NCI-H1694 (cell line): ENCODE results near the gene HOXA11.
A peak's percentile ranks its signal among the peaks of the same experiment; 100 is the strongest.

ENCODE experiments used
- DNase-seq: peaks from one replicate; lab custom pipeline; 2025; lab: John Stamatoyannopoulos, UW

HOXA11 gene

GRCh38 chr7:27205325-27206280, 20.6 kb upstream of the HOXA11 start:
- DNase-seq, result no peak

- DNase-seq, result no peak
These were observed 19.9 kb upstream of the HOXA11 start for GRCh38 chr7:27204851-27205322.

GRCh38 chr7:27203964-27204594, 19.0 kb upstream of the HOXA11 start:
- no peak for DNase-seq

DNA sequence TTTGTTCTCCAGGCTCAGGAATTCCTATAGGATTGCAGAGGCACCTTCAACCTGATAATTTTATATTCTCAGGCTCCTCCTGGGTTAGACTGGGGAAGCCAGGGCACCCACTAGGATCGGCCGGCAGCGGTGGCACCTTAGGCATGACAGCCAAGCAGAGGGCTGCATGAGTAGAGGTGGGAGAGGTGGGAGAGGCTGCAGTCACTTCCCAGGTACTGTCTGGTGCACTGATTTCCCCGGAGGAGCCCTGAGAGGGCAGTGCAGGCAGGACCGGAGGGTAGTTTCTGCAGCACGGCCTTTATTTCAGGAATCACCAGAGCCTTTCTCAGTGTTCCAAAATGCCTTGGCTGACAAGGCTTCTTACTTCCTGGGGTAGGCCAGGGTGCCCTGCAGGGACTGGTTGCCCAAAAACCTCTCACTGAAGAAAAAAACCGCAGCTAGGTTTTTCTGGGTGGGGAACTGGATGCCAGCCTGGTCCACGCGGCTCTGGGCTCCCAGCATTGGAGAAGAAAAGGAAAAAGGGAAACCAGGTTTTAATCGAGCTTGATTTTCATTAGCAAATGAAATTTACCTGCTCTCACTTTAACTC, 18.4 kb upstream of the HOXA11 start:
- DNase-seq, result no peak

- DNase-seq, result no peak
These were observed 17.8 kb upstream of the HOXA11 start for GRCh38 chr7:27202862-27203134.

DNA sequence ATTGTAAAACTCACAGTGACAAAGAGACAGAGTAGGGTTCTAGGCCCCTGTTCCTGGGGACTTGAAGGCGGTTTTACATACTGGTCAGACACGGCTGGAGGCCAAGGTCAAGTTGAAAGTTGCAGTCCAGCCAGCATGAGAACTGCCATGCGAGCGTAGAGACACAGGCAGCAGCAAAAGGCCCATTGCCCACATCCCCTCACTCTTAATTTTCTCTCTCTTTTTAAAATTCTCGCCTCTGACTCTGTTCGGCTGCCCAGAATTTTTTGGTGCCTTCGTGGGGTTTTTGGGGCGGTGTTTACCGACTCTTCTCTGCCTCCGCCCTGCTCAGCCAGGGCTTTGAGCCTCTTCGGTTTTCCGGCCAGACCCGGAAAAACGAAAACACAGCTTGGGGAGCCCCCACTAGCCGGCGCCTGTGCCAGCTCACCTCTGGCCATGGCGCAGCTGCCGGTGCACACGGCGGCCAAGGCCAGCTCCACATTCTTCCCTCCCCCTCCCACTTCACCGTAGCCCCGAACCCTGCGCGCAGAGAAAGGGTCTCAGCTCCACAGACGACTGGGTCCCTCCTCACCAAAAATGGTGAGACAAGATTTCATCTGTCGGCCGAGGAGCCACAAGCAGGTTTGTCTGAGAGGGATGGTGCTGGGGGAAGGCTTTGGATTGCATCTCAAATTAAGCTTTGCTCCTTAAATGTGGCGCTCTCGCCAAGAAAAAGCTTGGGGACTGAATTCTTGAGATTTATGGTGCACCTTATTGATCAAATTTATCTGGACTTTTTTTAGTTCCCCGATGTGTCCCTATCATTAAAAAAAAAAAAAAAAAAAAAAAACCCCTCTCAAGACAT, 17.2 kb upstream of the HOXA11 start:
- DNase-seq, result no peak

DNA sequence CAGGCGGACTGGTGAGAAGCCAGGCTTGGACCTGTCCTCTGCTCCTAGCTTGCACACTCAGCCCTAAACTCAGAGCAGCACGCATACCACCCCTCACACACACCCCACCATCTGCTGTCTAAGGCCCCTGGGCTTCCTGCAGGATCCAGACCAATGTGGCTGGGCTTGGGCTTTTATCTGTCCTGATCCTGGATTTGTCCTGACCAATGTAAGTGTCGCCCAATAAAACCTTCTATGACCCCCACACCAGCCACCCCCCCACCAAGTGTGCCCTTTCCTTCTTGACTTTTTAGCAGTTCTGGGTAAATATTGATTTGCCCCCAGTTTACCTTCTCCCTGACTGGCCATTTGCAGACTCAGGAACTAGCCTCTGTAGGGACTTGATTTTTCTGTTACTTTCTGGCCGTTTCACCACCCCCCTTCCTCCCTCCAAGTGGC, 16.6 kb upstream of the HOXA11 start:
- no peak for DNase-seq

- no peak for DNase-seq
These were observed 15.9 kb upstream of the HOXA11 start for GRCh38 chr7:27200761-27201579.

DNA sequence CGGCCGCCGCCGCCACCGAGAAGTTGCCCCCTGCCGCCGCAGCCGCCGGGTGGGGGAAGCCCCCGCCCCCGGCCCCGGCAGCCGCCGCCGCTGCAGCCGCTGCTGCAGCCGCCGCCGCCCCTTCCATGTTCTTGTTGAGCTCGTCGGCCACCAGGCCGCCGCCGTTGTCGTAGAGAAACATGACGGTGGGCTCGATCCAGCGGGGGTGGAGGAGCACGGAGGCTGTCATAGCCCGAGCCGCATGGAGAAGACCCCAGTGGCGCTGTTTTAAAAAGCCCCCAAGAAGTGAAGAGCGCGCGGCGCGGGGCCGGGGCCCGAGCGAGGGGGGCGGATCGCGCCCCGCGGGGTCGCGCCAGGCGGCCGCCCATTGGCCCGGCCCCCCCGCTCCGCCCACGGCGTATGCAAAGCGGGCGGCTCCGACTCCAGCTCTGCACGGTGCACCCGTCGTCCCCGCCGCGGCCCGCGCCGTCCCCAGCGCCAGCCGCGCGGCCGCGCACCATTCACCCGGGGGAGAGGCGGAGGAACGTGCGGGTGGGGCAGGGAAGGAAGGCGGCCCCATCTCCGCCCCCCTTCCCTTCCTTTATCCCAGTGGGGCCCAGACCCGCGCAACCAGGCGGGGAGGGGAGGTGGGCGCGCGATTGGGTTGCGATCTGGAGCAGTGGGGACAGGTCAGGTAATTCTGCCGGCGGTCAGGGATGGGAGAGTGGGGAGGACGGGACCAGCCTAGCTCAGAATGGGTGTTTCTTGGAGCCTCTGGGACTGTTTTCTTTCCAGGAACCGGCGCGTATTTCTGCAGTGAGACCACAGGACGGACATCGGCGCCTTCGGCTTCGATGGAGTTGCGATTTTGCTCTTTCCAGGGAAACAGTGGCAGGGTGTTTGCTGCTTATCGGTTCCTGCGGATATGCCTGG, 15.1 kb upstream of the HOXA11 start, which contains the start of gene HOXA13:
TSS of gene HOXA13 (minus strand) at position 243 of the 912 bp plus-strand sequence. CDS start at position 229, 14 bp downstream.
- peak; percentile 42 for DNase-seq

GRCh38 chr7:27198871-27199801, 14.1 kb upstream of the HOXA11 start:
- no peak for DNase-seq

DNA sequence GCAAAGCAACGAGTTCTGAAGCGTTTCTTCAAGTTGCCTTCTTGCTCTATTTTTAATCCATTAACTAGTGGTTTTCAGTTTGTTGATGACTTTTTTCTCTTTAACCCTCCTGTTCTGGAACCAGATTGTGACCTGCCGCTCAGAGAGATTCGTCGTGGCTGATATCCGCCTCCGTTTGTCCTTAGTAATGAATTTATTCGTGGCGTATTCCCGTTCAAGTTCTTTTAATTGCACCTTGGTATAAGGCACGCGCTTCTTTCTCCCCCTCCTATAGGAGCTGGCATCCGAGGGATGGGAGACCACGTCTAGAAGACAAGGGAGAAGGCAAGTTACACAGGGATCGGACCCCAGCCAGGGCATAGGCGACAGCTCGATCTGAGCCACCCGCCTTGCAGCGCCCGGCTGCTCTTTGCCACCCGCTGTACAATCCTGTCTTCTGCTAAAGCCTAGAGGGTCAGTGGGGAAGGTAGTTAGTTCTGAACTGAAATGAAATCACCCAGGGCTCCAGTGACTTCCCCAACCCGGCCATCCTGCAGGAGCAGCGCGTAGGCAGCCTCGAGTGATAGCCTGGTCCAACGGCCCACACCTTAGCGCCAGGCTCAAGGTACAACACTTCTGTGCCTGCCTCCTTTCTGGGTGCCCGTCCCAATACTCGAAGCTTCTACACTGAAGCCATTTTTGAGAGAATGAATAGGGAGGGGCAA, 13.3 kb upstream of the HOXA11 start:
- no peak for DNase-seq

- no peak for DNase-seq
These were observed 12.4 kb upstream of the HOXA11 start for GRCh38 chr7:27197137-27198042.

- DNase-seq, result peak; percentile 78
These were observed 11.3 kb upstream of the HOXA11 start for GRCh38 chr7:27196287-27196767.

GRCh38 chr7:27194686-27195379, 9.8 kb upstream of the HOXA11 start:
- DNase-seq, result no peak

- DNase-seq, result no peak
These were observed 8.9 kb upstream of the HOXA11 start for GRCh38 chr7:27194002-27194352.

GRCh38 chr7:27193335-27194001, 8.4 kb upstream of the HOXA11 start:
- no peak for DNase-seq
